ENCODE results near the gene ZNF823.
A peak's percentile ranks its signal among the peaks of the same experiment; 100 is the strongest.

Gene ZNF823

GRCh38 chr19:11736696-11737095 is 2.0 kb downstream of the ZNF823 start:
- DNase-seq: no peak

GRCh38 chr19:11735375-11735774 is 3.4 kb downstream of the ZNF823 start:
- DNase-seq: no peak

GRCh38 chr19:11729586-11729985 is 9.2 kb downstream of the ZNF823 start:
- DNase-seq: no peak

DNA sequence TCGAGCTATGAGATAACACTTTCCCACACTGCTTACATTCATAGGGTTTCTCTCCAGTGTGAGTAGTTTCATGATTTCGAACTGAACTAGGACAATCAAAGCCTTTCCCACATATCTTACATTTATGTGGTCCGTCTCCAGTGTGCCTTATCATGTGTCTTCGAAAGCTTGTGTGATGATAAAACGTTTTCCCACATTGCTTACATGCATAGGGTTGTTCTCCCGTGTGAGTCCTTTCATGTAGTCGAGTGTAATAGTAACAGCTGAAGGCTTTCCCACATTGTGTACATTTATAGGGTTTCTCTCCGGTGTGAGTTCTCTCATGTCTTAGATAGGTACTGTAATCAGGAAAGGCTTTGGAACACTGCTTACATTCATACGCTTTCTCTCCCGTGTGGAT is 16.3 kb downstream of the ZNF823 start:
- DNase-seq: no peak

- no peak for DNase-seq
Observed at GRCh38 chr19:11721681-11722080, 17.1 kb downstream of the ZNF823 start.

GRCh38 chr19:11710313-11710712 is 28.4 kb downstream of the ZNF823 start:
- DNase-seq: no peak

GRCh38 chr19:11708457-11708856 is 30.3 kb downstream of the ZNF823 start:
- DNase-seq: no peak

DNA sequence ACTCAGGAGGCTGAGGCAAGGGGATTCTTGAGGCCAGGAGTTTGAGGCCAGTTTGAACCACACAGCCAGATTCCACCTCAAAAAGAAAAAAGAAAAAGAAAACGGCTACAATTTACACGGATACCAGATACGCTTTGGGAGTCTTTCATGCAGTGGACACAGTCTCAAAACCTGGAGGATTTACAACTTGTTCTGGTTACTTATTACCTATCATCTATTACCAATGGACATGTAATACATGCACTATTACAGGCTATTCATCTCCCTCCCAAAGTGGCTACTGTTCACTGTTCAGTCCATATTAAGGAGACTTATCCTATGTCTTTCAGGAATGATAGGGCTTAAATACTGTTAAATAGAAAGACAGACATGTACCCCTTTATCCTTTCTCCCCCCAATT is 33.3 kb downstream of the ZNF823 start:
- DNase-seq: no peak

DNA sequence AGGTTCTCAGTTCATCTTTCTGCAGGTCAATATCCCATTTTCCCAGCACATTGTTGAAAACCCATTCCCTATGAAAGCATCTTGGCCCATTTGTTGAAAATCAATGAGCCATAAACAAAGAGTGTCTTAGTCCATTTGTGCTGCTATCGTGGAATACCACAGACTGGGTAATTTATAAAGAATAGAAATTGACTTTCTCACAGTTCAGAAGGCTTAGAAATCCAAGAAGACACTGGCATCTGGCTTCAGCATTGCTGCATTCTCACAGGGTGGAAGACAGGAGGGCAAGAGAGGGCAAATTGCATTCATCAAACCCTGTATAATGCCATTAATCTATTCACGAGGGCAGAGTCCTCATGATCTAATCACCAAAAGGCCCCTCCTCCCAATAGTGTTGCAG is 34.1 kb downstream of the ZNF823 start:
- DNase-seq: no peak

DNA sequence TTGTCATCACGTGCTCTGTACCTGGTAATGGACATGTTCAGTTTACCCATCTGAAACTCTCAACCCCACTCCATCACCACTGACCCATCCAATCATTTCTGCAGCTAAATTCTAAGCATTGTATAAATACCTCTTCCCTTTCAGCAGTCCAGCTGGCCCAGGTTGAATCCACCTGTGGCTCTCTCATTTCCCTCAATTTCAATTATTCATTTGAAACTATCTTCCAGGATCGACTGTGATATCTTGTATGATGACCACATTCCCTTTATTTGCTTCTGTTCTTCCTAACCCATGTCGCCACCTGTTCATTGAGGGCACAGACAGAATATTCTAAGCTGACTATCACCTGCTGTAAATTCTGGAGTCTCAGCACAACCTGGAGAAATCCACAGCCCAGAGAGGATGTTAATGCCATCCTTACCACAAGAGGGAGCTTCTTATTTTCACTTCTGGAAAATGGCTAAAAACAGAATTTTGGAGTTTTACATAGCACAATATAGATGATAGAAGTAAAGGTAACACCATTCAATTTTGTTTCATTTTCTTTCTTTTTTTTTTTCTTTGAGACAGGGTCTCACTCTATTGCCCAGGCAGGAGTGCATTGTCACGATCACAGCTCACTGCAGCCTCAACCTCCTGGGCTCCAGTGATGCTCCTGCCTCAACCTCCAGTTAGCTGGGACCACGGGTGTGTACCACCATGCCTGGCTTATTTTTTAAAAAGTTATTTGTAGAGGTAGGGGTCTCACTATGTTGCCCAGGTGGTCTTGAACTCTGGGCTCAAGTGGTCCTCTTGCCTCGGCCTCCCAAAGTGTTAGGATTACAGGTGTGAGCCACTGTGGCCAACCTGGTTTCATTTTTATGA is 38.6 kb downstream of the ZNF823 start:
- no peak for DNase-seq

GRCh38 chr19:11698231-11698630 is 40.5 kb downstream of the ZNF823 start:
- no peak for DNase-seq

DNA sequence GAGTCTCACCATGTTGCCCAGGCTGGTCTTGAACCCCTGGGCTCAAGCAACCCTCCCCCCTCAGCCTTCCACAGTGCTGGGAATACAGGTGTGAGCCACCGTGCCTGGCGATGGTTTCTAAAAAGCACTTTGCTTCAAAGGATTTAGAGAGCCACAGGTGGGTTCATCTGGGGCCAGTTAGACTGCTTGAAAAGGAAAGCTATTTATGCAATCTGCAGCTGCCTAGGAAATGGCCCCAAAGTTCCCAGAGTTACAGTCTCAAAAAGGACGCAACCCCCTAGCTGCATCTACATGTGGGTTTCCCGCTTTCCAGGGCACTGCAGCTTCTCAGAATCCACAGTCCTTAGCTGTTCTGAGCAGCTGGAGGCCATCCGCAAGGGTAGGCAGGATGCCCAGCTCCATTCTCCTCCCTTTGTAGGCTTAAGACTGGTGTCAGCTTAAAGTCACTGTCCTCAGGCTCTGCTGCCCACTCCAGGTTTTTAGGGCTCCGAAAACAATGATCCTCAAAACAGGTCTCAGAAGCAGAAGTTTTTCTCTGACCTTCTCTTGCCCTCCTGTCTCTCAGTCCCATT is 41.4 kb downstream of the ZNF823 start:
- DNase-seq: no peak

GRCh38 chr19:11694533-11695439 is 44.0 kb downstream of the ZNF823 start:
- peak; percentile 47 for DNase-seq

DNA sequence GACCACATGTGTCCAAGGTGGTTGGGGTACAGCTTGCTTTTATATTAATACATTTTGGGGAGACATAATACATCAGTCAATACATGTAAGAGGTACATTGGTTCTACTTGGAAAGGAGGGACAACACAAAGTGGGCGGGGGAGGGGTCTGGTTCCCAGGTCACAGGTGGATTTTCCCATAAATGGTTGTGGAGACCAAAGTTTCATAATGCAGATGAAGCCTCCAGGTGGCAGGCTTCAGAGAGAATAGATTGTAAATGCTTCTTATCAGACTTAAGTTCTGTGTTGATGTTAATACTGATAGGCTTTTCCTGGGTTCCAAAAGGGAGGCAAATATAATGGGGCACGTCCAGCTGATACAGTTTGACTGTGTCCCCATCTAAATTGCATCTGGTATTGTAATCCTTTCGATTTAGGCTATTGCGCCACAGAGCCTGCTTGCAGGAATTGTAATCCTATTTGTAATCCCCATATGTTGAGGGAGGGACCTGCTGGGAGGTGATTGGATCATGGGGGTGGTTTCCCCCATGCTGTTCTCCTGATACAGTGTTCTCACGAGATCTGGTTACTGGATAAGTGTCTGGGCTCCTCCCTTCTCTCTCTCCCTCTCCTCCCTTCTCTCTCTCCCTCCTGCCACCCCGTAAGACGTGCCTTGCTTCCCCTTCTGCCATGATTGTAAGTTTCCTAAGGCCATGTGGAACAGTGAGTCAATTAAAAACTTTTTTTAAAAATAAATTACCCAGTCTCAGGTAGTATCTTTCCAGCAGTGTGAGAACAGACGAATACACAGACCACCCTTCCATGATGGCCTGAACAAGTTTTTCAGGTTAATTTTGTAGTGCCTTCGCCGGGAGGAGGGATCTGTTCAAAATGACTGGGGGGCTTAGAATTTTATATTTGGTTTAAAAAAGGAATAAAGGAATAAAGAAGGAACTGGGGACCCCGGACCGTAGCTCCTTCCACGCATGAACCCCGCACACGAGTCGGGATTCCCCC is 44.9 kb downstream of the ZNF823 start:
- DNase-seq: no peak

DNA sequence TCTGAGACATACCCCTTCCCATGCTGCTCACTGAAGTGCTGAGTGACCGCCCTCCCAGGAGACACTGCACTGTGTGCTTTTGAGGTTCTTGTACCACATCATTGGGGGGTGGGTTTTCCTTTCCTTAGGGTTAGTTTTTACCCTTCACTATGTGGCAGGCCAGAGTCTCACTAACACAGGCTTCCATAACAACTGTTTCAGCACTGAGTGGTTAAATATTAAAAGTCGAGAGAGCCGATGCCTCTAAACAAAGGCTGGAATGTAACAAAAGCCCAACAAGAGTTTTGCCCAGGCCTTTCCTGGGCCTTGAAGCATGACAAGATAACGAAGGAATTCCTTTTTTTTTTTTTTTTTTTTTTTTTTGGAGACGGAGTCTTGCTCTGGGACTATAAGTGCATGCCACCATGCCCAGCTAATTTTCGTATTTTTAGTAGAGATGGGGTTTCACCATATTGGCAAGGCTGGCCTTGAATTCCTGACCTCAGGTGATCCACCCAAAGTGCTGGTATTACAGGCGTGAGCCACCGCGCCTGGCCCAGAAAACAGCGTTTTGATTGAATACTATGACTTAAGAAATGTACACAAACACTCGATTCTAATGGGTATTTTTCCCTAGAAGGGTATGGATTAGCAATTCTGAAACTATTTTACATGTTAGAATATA is 46.5 kb downstream of the ZNF823 start:
- DNase-seq: no peak

DNA sequence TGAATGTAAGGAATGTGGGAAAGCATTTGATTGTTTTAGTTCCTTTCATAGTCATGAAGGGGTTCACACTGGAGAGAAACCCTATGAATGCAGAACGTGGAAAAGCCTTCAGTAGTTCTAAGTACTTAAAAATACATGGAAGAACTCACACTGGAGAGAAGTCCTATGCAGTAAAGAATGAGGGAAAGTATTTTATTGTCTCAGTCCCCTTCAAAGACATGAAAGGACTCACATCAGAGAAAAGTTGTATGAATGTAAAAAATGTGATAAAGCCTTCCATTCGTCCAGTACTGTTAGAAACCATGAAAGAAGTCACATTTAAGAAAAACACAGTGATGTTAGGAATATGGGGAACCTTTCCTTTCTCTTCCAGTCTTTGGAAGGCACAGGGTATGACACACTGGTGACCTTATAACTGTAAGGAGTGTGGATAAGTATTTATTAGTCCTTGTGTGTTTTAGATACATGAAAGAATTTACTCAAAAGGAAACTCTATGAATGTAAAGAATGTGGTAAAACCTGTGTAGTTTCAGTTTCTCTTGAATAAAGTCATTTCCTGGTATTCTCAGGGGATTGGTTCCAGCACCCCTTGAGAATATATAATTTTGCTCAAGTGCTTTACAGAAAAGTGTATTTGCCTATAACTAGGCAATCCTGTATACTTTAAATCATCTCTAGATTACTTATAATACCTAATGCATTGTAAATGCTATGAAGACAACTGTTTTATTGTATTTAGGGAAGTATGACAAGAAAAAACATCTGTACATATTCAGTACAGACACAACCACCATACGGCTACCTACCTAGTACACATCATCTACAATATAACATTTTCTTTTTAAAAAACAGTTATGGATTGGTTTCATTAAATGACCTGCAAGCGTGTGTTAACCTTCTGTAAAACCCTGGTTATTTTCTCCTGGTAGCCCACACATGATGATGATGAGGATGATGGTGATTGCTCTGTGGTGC is 52.8 kb downstream of the ZNF823 start:
- DNase-seq: no peak

DNA sequence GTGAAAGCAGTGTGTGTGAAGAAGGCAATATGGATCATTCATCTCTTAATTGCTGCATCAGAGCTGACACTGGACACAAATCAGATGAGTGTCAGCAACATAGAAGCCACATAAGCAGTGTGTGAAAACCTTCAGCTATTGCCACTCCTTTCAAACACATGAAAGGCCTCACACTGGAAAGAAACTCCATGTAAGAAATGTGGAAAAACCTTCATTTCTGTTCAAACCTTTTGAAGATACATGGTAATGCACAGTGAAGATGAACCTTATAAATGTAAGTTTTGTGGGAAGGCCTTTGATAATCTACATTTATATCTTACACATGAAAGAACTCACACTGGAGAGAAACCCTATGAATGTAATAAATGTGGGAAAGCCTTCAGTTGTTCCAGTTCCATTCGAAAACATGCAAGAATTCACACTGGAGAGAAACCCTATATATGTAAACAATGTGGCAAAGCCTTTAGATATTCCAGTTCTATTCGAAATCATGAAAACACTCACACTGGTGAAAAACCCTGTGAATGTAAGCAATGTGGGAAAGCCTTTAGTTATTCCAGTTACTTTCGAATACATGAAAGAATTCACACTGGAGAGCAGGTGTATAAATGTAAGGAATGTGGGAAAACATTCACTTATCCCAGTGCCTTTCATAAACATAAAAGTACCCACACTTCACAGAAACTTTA is 53.6 kb downstream of the ZNF823 start:
- DNase-seq: no peak

GRCh38 chr19:11680689-11681302 is 58.0 kb downstream of the ZNF823 start:
- no peak for DNase-seq

- DNase-seq: no peak
Observed at GRCh38 chr19:11678504-11678903, 60.2 kb downstream of the ZNF823 start.
